Measurements from ENCODE around the gene CIITA. TPM values are rescaled to one million over a fixed set of nuclear protein-coding genes. Genes with fewer than 3 reads are reported as not detected.

Gene CIITA
- total RNA-seq, 2 experiments from 2014 or later = 1.4 to 1.5 TPM

DNA sequence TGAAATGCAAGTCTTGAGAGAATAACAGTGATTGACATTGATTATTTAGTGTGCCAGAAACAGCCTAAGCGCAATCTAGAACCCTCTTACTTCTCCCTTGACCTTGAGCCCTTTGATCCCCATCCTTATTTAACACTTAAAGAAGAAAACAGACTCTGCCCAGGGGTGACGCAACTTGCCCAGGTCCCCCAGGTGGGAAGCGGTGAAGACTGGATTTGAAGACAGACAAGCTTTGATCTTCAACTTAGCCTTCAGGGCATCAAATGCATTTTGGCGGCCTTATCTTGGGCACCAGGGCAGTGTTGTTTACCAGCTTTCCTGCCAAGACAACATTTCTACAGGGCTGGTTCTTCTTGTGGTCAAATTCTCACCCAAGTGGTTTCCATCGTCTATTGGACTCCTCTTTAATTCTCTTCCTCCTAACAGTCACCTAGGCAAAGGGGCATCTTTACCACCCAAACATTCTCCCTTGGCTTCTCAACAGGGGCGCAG, 8.9 kb upstream of the CIITA start:
- Mint-ChIP-seq H3K27me3 (peaks cover 48% of the 10 kb centered on the region), H3K36me3 (no peaks in the 10 kb centered on the region), H3K4me1 (peaks cover 32% of the 10 kb centered on the region), H3K4me3 (no peak overlapping the region), H3K27ac (peak overlapping the region; percentile 55), H3K9me3 (no peaks in the 10 kb centered on the region)
- DNase-seq = no peak

DNA sequence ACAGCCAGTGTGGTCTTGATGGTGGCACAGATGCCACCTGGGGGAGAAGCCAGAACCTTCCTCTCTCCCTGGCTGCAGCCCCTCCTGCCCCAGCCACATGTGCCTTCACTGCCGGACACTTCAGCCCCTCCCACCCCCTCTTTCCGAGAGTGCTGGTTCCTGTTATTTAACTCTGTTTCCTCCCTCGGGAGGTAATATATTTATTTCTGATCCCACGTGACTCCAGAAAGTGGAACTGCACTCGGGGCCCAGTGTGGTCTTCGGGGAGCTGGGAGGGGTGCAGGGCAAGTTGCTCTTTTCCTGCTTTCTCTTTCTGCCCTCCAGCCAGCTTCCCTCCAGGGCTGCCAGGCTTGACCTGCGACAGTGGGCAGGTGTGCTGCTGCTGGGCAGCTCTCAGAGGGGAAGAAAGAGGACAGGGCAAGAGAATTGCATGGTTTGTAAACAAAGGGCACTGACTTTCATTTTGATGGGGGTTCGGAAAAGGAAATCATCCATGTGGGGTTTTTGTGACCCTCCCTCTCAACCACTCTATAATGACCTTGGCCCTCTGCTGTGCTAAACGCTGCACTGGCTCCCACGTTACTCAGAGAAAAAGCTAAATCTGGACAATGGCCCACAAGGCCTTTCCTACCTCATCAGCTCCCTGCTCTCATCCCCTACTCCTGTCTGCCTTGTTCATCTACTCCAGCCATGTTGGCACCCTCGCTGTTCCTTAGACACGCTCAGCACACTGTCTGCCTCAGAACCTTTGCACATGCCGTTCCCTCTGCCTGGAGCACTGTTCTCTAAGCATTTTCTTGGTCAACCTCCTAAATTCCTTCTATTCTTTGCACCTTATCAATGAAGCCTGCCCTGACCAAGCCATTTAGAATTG, 8.2 kb upstream of the CIITA start:
- H3K27me3 Mint-ChIP-seq = peaks cover 54% of the 10 kb centered on the region
- no peaks in the 10 kb centered on the region for H3K36me3 Mint-ChIP-seq
- H3K27ac Mint-ChIP-seq = peak overlapping the region; percentile 55
- H3K9me3 Mint-ChIP-seq = no peaks in the 10 kb centered on the region
- H3K4me3 Mint-ChIP-seq = no peak overlapping the region
- peaks cover 32% of the 10 kb centered on the region for H3K4me1 Mint-ChIP-seq
- no peak for DNase-seq

DNA sequence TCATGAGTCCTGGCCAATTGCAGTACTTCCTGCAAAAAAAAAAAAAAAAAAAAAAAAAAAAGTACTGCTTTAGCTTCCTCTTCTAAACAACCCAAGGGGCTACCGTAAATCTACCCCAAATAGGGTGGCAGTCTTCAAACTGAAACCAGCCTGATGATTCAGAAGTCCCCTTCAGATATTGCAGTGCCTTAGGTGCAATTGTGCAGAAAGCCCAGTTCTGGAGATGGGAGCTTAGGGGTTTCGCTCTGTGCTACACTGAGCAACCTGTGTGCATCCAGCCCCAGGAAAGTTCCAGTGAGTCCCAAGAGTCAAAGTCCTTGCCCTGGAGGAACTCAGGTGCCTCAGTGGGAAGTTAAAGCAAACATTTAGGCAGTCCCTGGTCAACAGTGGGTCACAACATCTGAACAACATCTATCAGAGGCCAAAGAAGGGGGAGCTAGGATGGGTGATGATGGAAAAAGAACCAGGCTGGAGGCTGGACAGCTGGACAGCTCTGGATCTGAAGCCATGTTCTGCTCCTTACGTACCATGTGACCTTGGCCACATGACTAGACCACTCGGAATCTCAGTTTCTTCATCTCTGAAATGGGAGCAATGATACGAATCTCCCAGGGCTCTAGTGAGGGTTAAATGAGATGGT, 6.7 kb upstream of the CIITA start:
- H3K27ac Mint-ChIP-seq = peak overlapping the region; percentile 30
- peaks cover 32% of the 10 kb centered on the region for H3K4me1 Mint-ChIP-seq
- H3K4me3 Mint-ChIP-seq = peak overlapping the region; percentile 18
- peak; percentile 26 for DNase-seq
- H3K9me3 Mint-ChIP-seq = no peaks in the 10 kb centered on the region
- peaks cover 61% of the 10 kb centered on the region for H3K27me3 Mint-ChIP-seq
- H3K36me3 Mint-ChIP-seq = no peaks in the 10 kb centered on the region

DNA sequence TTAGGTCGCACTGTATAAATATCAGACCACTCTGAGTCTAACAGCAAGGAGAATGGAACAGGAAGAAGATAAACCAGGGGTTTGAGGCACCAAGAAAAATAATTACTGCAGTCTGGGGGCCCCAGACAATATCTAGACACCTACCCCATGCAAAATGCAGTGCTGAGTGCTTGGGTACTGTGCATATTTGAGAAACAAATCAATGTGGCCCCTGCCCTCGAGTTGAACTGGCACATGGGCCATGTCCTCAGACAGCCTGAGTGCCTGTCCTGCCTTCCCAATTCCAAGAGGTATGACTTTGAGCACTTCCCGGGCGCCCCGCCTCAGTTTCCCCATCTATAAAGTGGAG, 6.2 kb upstream of the CIITA start:
- DNase-seq = no peak
- Mint-ChIP-seq H3K27me3 (peaks cover 64% of the 10 kb centered on the region), H3K9me3 (no peaks in the 10 kb centered on the region), H3K4me1 (peaks cover 32% of the 10 kb centered on the region), H3K36me3 (no peaks in the 10 kb centered on the region), H3K4me3 (no peak overlapping the region), H3K27ac (peak overlapping the region; percentile 40)

DNA sequence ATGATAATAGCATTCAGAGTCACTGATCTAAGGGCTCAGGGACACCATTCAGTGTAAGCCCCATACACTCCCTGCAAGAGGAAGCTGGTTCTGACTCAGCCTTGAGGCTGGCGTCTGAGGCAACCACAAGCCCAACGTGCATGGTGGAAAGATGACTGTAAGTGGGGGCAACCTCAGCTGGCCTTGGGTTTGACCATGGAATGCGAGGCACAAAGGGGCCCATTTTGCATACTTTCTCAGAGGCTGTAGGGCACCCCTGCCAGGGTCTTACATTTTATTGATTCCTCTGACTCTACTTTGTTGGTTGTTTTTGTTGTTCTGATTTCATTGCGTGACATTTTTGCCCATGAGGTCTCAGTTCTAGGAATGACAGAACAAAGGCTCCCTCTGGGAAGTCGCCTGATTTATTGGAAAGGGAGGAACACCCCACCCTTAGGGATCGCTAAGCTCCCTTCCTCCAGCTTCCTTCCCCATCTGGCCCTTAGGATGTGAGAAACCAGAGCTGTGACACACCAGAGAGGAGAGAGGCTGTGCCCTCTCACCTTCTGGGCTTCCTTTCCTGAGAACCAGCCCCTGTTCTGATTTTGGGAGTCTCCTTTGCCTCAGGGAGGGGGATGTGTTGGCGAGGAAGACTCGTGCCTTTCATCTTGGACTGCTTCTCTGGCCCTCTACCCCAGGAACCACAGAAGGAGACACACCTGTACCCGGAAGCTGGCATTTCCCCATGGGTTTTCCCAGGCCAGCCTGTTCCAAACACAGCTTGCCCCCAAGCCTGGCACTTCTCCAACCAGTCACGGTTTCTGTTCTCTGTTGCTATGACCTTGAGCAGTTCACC, 5.6 kb upstream of the CIITA start:
- peak overlapping the region; percentile 54 for H3K27ac Mint-ChIP-seq
- DNase-seq = peak; percentile 73
- H3K27me3 Mint-ChIP-seq = peaks cover 65% of the 10 kb centered on the region
- no peak overlapping the region for H3K4me3 Mint-ChIP-seq
- H3K36me3 Mint-ChIP-seq = no peaks in the 10 kb centered on the region
- peaks cover 33% of the 10 kb centered on the region for H3K4me1 Mint-ChIP-seq
- H3K9me3 Mint-ChIP-seq = no peaks in the 10 kb centered on the region

DNA sequence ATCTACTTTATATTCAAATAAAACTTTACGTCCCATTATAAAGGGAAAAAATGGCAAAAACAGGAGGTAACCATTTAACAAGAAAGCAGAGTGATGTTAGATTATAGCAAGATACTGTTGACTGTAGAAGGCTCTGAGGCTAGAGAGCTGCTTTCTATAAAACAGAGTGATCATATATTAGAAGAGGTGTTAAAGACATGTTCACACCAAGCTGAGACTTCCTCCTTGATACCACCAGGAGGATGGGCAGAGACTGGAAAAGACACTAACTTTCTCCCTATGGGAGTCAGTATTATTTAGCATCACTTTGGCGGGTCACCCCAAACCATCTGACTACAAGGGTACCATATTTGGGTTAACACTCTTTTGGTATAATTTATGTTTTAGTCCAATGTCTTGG, 687 bp upstream of the CIITA start:
- Mint-ChIP-seq H3K4me3 (no peak overlapping the region), H3K27ac (peak overlapping the region; percentile 22), H3K36me3 (no peaks in the 10 kb centered on the region), H3K4me1 (peaks cover 49% of the 10 kb centered on the region), H3K27me3 (peaks cover 93% of the 10 kb centered on the region), H3K9me3 (no peaks in the 10 kb centered on the region)
- no peak for DNase-seq

DNA sequence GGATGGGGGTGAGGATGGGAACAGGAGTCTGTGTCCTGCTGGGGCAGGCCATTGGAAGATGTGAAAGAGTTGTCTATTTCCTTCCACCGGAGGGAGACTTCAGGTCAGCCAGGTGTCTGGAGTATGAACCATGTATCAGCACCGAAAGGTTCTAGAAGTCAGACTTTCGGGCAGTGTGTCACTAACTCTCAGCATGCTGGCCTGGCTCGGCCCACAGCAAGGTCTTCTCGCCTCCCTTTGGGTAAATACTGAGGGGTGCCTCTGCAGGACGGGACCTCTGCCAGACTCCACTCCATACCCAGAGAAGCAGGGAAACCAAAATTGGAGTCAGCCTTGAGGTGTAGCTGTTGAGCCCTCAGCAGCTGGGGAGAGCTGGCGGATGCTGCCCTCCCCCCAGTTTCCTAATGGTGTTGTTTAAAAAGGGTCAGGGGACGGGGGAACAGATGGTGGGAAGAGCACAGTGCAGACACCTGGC, 507 bp downstream of the CIITA start:
- no peak for DNase-seq
- Mint-ChIP-seq H3K27me3 (peaks cover 92% of the 10 kb centered on the region), H3K27ac (peak overlapping the region; percentile 38), H3K36me3 (no peaks in the 10 kb centered on the region), H3K4me1 (peaks cover 52% of the 10 kb centered on the region), H3K4me3 (peak overlapping the region; percentile 60), H3K9me3 (no peaks in the 10 kb centered on the region)

DNA sequence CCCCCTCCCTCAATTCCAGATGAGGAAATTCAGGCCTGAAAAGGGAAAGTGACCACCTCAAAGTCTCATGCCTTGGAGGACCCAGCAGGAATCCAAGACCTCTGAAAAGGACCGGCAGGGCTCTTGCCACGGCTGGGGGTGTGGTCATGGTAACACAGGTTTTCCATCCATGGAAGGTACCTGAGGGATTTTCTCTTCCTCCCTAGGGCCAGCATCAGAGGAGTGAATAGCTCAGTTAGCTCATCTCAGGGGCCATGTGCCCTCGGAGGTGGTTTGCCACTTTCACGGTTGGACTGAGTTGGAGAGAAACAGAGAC, 1.3 kb downstream of the CIITA start:
- H3K27ac Mint-ChIP-seq = no peak overlapping the region
- no peaks in the 10 kb centered on the region for H3K36me3 Mint-ChIP-seq
- H3K4me1 Mint-ChIP-seq = peaks cover 52% of the 10 kb centered on the region
- no peak for DNase-seq
- no peaks in the 10 kb centered on the region for H3K9me3 Mint-ChIP-seq
- peaks cover 87% of the 10 kb centered on the region for H3K27me3 Mint-ChIP-seq
- peak overlapping the region; percentile 73 for H3K4me3 Mint-ChIP-seq

DNA sequence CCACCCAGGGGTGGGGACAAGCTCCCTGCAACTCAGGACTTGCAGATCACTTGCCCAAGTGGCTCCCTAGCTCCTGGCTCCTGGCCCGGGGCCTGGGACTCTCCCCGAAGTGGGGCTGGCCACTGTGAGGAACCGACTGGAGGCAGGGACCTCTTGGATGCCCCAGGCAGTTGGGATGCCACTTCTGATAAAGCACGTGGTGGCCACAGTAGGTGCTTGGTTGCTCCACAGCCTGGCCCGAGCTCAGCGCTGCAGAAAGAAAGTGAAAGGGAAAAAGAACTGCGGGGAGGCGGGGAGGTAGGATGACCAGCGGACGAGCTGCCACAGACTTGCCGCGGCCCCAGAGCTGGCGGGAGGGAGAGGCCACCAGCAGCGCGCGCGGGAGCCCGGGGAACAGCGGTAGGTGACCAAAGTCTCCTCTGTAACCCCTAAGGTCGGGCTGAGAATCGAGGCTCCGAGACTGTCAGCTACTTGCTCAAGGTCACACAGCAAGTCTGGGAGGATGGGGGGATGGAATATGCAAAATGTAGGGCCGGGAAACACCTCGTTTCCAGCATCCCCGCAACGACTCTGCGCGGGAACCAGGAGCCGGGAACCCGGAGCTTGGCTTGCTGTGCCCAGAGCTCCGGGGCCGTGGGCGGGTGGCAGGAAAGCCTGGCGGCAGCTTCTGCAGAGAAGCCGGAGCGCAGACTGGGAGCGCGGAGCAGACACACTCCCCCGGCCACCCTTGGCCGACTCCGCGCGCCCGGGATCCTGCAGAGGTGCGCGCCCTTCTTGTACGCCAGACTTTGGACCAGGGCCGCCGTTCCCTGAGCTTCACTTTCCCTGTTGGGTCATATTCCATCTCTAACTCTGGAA, 1.9 kb downstream of the CIITA start:
- Mint-ChIP-seq H3K4me3 (peak overlapping the region; percentile 73), H3K27ac (peak overlapping the region; percentile 51), H3K27me3 (peaks cover 87% of the 10 kb centered on the region), H3K9me3 (no peaks in the 10 kb centered on the region), H3K4me1 (peaks cover 52% of the 10 kb centered on the region), H3K36me3 (no peaks in the 10 kb centered on the region)
- DNase-seq = peak; percentile 35

DNA sequence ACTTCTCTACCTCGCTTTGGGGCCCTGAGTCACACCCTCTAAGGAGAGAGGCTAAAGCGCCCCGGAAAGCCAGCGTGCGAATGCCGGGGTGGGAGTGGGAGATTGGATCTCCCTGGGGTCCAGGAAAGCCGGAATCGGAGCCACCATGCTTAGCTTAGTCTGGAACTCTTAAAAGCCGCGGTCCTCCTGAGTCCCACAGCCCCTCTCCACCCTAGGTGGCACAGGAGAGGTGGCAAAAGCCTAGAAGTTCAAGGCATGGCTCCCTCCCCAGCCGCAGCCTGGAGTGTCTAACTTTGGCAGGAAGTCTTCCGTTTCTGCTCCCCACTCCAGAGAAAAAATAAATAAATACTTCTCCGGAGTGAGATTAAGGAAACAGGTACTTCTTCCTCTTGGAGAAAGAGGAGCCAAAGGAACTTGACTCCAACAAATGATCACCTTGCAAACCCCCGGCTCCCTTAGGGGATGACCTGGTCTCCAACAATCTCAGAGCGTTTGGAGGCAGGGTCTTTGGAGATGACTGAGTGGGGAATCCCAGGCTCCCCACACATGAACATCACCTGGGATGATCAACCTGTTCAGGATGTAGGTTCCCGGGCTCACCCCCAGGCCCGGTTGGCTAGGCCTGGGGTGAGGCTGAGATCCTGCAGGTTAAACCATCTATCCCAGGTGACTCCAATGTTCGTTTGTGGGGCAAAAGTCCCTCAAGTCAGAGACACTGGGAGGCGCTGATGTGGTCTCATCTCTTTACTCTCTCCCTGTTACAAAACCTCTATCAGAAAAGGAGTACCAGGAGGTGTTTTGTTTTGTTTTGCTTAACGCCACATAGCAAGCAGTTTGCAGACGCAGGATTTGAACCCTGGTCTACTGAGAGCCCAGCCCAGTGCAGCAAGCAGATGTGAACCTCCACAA, 2.9 kb downstream of the CIITA start:
- H3K27ac Mint-ChIP-seq = no peak overlapping the region
- no peaks in the 10 kb centered on the region for H3K36me3 Mint-ChIP-seq
- peak overlapping the region; percentile 73 for H3K4me3 Mint-ChIP-seq
- H3K4me1 Mint-ChIP-seq = peaks cover 52% of the 10 kb centered on the region
- no peak for DNase-seq
- H3K27me3 Mint-ChIP-seq = peaks cover 86% of the 10 kb centered on the region
- H3K9me3 Mint-ChIP-seq = no peaks in the 10 kb centered on the region

DNA sequence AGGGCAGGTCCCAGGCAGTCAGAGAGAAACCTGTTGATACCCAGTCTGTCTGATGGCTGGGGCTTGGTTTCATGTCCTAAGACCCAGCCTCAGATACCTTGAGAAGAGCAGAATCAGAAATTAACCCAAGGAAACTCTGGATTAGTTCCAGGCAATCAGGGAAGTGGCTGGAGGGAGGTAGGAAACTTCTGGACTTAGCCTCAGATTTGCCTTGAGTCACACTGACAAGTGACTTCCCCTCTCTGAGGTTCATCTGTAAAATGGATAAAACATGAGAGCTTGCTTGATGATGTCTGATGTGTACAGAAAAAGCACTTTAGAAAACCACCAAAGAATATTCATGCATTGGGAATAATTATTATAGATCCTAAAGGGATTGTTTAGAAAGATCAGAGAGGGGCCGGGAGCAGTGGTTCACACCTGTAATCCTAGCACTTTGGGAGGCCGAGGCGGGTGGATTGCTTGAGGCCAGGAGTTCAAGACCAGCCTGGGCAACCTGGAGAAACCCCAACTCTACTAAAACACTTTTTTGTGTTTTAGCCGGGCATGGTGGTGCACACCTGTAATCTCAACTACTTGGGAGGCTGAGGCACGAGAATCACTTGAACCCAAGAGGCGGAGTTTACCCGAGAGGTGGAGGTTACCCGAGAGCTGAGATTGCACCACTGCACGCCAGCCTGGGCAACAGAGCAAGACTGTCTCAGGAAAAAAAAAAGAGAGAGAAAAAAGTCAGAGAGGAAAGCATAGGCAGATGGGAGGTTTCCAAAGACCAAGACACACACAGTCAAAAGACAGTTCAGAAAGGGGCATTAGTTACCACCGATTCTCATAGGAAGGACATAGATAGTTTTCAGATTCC, 3.8 kb downstream of the CIITA start:
- Mint-ChIP-seq H3K27me3 (peaks cover 77% of the 10 kb centered on the region), H3K4me3 (no peak overlapping the region), H3K4me1 (peaks cover 52% of the 10 kb centered on the region), H3K9me3 (no peaks in the 10 kb centered on the region), H3K36me3 (no peaks in the 10 kb centered on the region), H3K27ac (no peak overlapping the region)
- no peak for DNase-seq

DNA sequence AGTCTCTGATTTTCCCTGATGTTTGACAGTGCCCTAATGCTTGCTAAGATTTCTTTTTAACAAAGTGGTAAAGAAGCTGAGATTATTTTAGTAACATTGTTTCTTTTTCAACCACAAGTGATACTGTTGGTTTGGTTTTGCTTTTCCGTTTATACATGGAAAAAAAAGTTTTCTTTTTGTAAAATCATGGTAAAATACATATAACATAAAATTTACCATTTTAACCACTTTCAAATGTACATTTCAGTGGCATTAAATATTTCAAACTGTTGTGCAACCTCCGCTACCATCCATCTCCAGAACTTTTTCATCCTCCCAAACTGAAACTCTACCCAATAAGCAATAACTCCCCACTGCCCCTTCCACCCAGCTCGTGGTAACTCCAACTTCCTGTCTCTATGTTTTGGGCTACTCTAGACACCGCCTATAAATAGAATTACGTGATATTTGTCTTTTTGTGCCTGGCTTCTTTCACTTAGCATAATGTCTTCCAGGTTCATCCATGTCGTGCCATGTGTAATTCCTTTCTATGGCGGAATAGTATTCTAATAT, 4.6 kb downstream of the CIITA start:
- Mint-ChIP-seq H3K27me3 (peaks cover 74% of the 10 kb centered on the region), H3K36me3 (no peaks in the 10 kb centered on the region), H3K4me3 (peak overlapping the region; percentile 1), H3K27ac (peak overlapping the region; percentile 22), H3K4me1 (peaks cover 49% of the 10 kb centered on the region), H3K9me3 (no peaks in the 10 kb centered on the region)
- DNase-seq = no peak

DNA sequence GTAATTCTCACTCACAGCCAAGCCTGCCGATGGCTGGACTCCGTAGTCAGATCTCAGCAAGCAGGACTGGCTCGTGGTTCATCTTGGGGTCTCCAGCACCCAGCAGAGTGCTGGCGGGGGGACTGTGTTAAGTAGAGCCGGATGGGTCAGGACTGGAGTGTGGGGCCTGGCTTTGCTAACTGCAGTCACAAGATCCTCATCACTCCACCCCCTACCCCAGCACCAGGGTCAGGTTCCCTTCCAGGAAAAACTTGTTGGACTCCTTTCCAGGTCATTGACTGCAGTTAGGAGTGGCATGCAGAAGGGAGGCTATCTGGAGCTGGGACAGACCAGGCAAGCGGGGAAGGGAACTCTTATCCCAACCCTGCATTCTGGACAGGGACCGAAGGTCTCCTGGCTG, 6.0 kb downstream of the CIITA start:
- H3K36me3 Mint-ChIP-seq = no peaks in the 10 kb centered on the region
- H3K9me3 Mint-ChIP-seq = no peaks in the 10 kb centered on the region
- DNase-seq = no peak
- H3K4me1 Mint-ChIP-seq = peaks cover 36% of the 10 kb centered on the region
- H3K27ac Mint-ChIP-seq = no peak overlapping the region
- H3K27me3 Mint-ChIP-seq = peaks cover 71% of the 10 kb centered on the region
- H3K4me3 Mint-ChIP-seq = no peak overlapping the region
